ENCODE results near the gene SOX9.

DNA sequence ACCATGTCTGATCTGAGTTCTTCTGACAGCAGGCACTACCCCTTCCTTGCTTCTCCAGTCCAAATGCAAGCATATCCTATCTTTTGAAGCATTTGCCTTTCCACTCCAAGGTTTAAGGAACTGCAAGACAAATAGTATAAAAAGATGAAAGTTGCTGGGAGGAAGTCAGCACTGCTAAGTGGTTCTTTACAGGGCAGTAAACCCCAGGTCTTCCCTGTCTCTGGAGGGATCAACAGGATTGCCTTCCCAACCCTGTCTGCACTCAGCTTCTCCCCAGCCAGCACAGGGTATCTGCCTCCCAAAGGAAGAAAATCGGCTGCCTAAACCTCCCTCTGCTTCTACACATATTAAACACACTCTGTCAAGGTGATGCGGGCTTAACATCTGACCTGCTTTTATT lies 46.8 kb downstream of the SOX9 start:
- TF ChIP-seq, protein P1, sequence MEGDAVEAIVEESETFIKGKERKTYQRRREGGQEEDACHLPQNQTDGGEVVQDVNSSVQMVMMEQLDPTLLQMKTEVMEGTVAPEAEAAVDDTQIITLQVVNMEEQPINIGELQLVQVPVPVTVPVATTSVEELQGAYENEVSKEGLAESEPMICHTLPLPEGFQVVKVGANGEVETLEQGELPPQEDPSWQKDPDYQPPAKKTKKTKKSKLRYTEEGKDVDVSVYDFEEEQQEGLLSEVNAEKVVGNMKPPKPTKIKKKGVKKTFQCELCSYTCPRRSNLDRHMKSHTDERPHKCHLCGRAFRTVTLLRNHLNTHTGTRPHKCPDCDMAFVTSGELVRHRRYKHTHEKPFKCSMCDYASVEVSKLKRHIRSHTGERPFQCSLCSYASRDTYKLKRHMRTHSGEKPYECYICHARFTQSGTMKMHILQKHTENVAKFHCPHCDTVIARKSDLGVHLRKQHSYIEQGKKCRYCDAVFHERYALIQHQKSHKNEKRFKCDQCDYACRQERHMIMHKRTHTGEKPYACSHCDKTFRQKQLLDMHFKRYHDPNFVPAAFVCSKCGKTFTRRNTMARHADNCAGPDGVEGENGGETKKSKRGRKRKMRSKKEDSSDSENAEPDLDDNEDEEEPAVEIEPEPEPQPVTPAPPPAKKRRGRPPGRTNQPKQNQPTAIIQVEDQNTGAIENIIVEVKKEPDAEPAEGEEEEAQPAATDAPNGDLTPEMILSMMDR (conservative IDR thresholded peaks at IDR 0.05; ENCODE audit: low read depth, low read length), result no peak
- no peak for TF ChIP-seq EZH2 (IDR thresholded peaks at IDR 0.05; ENCODE audit: low read length, unreplicated experiment)

Measured in PC-3 (cell line).